ENCODE data around the gene IL17D.

GRCh38 chr13:20686167-20686566, 17.3 kb upstream of the IL17D start:
- TF ChIP-seq CTCF (IDR thresholded peaks at IDR 0.05): no peak
- TF ChIP-seq EP300 (IDR thresholded peaks at IDR 0.05; ENCODE audit: low read depth): no peak
- TF ChIP-seq POLR2A (IDR thresholded peaks at IDR 0.05): no peak
- no peak for TF ChIP-seq POLR2AphosphoS5 (IDR thresholded peaks at IDR 0.05)

Measured in transverse colon (tissue), 4 donors.